ENCODE results near the gene GTF2H2C. TPM values are rescaled to one million over a fixed set of nuclear protein-coding genes. Genes with fewer than 3 reads are reported as not detected.

Gene GTF2H2C
- total RNA-seq, 1 experiment from 2014 or later: 51.3 TPM

DNA sequence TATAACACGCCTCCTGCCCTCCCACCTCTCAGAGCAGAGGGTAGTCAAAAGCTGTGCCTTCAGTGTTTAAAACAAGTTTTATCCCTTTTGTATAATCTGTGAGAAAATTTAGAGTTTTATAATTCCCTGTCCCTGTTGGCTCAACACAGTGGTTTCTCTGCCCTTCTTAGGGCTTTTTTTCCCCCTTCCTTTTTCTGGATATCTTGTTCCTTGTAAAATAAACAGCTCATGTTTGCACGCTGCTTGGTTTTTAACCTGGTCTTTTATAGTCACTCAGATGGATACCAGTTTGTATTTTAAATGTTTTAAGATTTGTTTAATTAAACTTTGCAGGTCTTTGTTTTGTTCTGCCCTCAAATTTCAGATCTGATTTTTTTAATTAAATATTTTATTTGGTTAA lies 40.7 kb upstream of the GTF2H2C start (continued):
- TF ChIP-seq AFF4 (CRISPR knock-in tag; IDR thresholded peaks at IDR 0.05; ENCODE audit: borderline replicate concordance): no peak
- no peak for TF ChIP-seq TEAD1 (CRISPR knock-in tag; IDR thresholded peaks at IDR 0.05)
- TF ChIP-seq ZNF671 (CRISPR knock-in tag; IDR thresholded peaks at IDR 0.05): no peak
- no peak for TF ChIP-seq SMAD4 (CRISPR knock-in tag; IDR thresholded peaks at IDR 0.05)
- TF ChIP-seq, protein P1, sequence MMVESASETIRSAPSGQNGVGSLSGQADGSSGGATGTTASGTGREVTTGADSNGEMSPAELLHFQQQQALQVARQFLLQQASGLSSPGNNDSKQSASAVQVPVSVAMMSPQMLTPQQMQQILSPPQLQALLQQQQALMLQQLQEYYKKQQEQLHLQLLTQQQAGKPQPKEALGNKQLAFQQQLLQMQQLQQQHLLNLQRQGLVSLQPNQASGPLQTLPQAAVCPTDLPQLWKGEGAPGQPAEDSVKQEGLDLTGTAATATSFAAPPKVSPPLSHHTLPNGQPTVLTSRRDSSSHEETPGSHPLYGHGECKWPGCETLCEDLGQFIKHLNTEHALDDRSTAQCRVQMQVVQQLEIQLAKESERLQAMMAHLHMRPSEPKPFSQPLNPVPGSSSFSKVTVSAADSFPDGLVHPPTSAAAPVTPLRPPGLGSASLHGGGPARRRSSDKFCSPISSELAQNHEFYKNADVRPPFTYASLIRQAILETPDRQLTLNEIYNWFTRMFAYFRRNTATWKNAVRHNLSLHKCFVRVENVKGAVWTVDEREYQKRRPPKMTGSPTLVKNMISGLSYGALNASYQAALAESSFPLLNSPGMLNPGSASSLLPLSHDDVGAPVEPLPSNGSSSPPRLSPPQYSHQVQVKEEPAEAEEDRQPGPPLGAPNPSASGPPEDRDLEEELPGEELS (CRISPR knock-in tag; IDR thresholded peaks at IDR 0.05): no peak
- no peak for TF ChIP-seq JAZF1 (CRISPR knock-in tag; IDR thresholded peaks at IDR 0.05)
- no peak for TF ChIP-seq NFYB (CRISPR knock-in tag; conservative IDR thresholded peaks at IDR 0.05; ENCODE audit: low read depth)

- ATAC-seq (no peak), DNase-seq (ENCODE audit: low spot score) (no peak)
- H3K4me3 Mint-ChIP-seq: no peak overlapping the region
- H3K27me3 Mint-ChIP-seq (ENCODE audit: low read depth): no peaks in the 10 kb centered on the region
- POLR2A ChIA-PET: no interaction called here
- H3K27ac Mint-ChIP-seq: no peak overlapping the region
- TF ChIP-seq TCF7 (CRISPR knock-in tag; IDR thresholded peaks at IDR 0.05; ENCODE audit: low read depth) (no peak), JAZF1 (CRISPR knock-in tag; IDR thresholded peaks at IDR 0.05) (no peak), ZNF219 (CRISPR knock-in tag; IDR thresholded peaks at IDR 0.05; ENCODE audit: borderline replicate concordance) (no peak), MLX (CRISPR knock-in tag; IDR thresholded peaks at IDR 0.05) (no peak), ZNF425 (CRISPR knock-in tag; conservative IDR thresholded peaks at IDR 0.05) (no peak), ZNF121 (CRISPR knock-in tag; IDR thresholded peaks at IDR 0.05) (no peak)
- TF ChIP-seq, protein P2, sequence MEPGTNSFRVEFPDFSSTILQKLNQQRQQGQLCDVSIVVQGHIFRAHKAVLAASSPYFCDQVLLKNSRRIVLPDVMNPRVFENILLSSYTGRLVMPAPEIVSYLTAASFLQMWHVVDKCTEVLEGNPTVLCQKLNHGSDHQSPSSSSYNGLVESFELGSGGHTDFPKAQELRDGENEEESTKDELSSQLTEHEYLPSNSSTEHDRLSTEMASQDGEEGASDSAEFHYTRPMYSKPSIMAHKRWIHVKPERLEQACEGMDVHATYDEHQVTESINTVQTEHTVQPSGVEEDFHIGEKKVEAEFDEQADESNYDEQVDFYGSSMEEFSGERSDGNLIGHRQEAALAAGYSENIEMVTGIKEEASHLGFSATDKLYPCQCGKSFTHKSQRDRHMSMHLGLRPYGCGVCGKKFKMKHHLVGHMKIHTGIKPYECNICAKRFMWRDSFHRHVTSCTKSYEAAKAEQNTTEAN (CRISPR knock-in tag; IDR thresholded peaks at IDR 0.05): no peak
- H3K36me3 Mint-ChIP-seq: peaks cover 27% of the 10 kb centered on the region
- CTCF ChIA-PET: no interaction called here
- H3K9me3 Mint-ChIP-seq: no peaks in the 10 kb centered on the region
- peaks cover 3% of the 10 kb centered on the region; the same call in 1 of the 2 replicates for H3K4me1 Mint-ChIP-seq
Observed at GRCh38 chr5:69522035-69522434, 38.0 kb upstream of the GTF2H2C start.

DNA sequence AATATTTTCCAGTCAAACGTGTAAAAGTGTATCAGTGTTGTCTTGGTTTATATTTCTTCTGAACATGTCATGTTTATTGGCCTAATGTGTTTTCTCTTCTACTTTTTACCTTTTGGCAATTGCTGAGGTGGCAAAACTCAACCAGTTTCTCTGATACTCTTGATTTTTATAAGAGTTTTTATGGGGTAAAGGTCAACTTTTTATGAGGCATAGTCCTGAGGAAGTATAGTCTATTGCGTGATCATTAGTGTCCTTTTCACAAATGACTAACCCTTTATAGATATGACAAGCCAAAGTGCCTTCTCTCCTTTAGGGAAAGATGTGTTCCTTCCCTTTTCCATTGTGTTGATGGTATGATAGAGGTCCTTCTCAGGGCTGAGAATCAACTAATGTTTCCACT lies 34.5 kb upstream of the GTF2H2C start:
- no peaks in the 10 kb centered on the region for H3K9me3 Mint-ChIP-seq
- H3K36me3 Mint-ChIP-seq: peaks cover 22% of the 10 kb centered on the region
- CTCF ChIA-PET: no interaction called here
- H3K27ac Mint-ChIP-seq: no peak overlapping the region
- H3K4me1 Mint-ChIP-seq: peaks cover 29% of the 10 kb centered on the region
- POLR2A ChIA-PET: no interaction called here
- H3K27me3 Mint-ChIP-seq (ENCODE audit: low read depth): no peaks in the 10 kb centered on the region
- ATAC-seq: no peak
- no peak for DNase-seq (ENCODE audit: low spot score)
- H3K4me3 Mint-ChIP-seq: no peak overlapping the region
- TF ChIP-seq USF2 (CRISPR knock-in tag; IDR thresholded peaks at IDR 0.05) (no peak), KAT7 (CRISPR knock-in tag; IDR thresholded peaks at IDR 0.05; ENCODE audit: borderline replicate concordance) (no peak), E2F5 (CRISPR knock-in tag; IDR thresholded peaks at IDR 0.05) (no peak), ZSCAN18 (CRISPR knock-in tag; IDR thresholded peaks at IDR 0.05) (no peak), ZNF219 (CRISPR knock-in tag; IDR thresholded peaks at IDR 0.05; ENCODE audit: borderline replicate concordance) (no peak), CREM (CRISPR knock-in tag; IDR thresholded peaks at IDR 0.05) (no peak), ZNF396 (CRISPR knock-in tag; IDR thresholded peaks at IDR 0.05; ENCODE audit: borderline replicate concordance) (no peak)
